ENCODE measurements around the gene REPS2.

GRCh38 chrX:16910376-16910775, 36.1 kb upstream of the REPS2 start:
- TF ChIP-seq POLR2A (IDR thresholded peaks at IDR 0.05) (no peak), CTCF (IDR thresholded peaks at IDR 0.05) (no peak)
